HepG2 (cell line): ENCODE data around the gene GMPPA. TPM values are rescaled to one million over a fixed set of nuclear protein-coding genes. Genes with fewer than 3 reads are reported as not detected.

Experiments
- ATAC-seq: fragments of 200-7000 bp; cut with Tn5 transposase; 3 replicates; pipeline ENCODE4 v1.9.1; 2020; ENCODE audit warnings: mild to moderate bottlenecking, moderate library complexity
- BruUV-seq: library from RNA; stranded (reverse); fragments of 400-500 nt; replicated peaks from 2 replicates; lab custom pipeline; 2021; lab: Mats Ljungman, UMichigan
- CTCF ChIA-PET: fragments of 300-600 bp; formaldehyde crosslinking; extraction: SDS; loops from one replicate; lab custom pipeline; 2021; ENCODE audit warnings: low total read pairs, inconsistent platforms, low intra/inter-chr PET ratio; lab: Yijun Ruan, JAX
- POLR2A ChIA-PET: fragments of 350-600 bp; sonication (Branson Sonifier 250); formaldehyde crosslinking; loops from one replicate; lab custom pipeline; 2020; ENCODE audit warnings: antibody characterized with exemption, inconsistent platforms; lab: Yijun Ruan, JAX
- DNase-seq: peaks from one replicate; pipeline ENCODE4 v3.0.0-alpha.2; 2015; ENCODE audit warnings: low spot score
- FAIRE-seq: peaks from 3 replicates; lab custom pipeline; 2011; peaks lifted over from hg19 to GRCh38; lab: Jason Lieb, UNC
- H2AFZ ChIP-seq: one replicate; pipeline ENCODE4 v1.6.1; 2011; ENCODE audit warnings: low read length, inconsistent platforms
- H3K27ac ChIP-seq: fragments of 300-600 bp; 3 replicates; pipeline ENCODE4 v1.8.0; 2011; ENCODE audit warnings: mixed run types, mild to moderate bottlenecking, mixed read lengths, low read length, inconsistent platforms; ENCODE audit not compliant: insufficient read depth; ENCODE audit errors: extremely low read length
- H3K27me3 ChIP-seq, 2 experiments: fragments of 200-600 bp in 1 of 2; 2 replicates in 1 of 2; 3 replicates in 1 of 2; pipeline versions ENCODE4 v1.6.0 to v1.8.0; 2011; ENCODE audit warnings: low read length in 2 of 2, mild to moderate bottlenecking in 2 of 2, moderate library complexity in 2 of 2, inconsistent platforms in 1 of 2; ENCODE audit not compliant: insufficient read depth in 2 of 2, control insufficient read depth in 1 of 2
- H3K36me3 ChIP-seq, 2 experiments: fragments of 200-600 bp in 1 of 2; replicated peaks in 1 of 2; 2 replicates in 1 of 2; 3 replicates in 1 of 2; pipeline versions ENCODE4 v1.5.1 to v1.8.0; 2011; ENCODE audit warnings: low read length in 2 of 2, inconsistent platforms in 1 of 2; ENCODE audit not compliant: insufficient read depth in 2 of 2, control insufficient read depth in 1 of 2
- H3K4me1 ChIP-seq: 2 replicates; pipeline ENCODE4 v1.5.1; 2012; ENCODE audit warnings: low read length, inconsistent platforms; ENCODE audit not compliant: insufficient read depth
- H3K4me2 ChIP-seq: 2 replicates; pipeline ENCODE4 v1.6.0; 2011; ENCODE audit warnings: low read depth, low read length, inconsistent platforms
- H3K4me3 ChIP-seq, 3 experiments: fragments of 200-600 bp in 1 of 3; sonication (generic), shearing (Covaris generic) in 1 of 3; replicated peaks in 1 of 3; 2 replicates each; pipeline ENCODE4 v1.5.1; 2011 to 2016; ENCODE audit warnings: low read length in 3 of 3, inconsistent platforms in 2 of 3, low read depth in 2 of 3, mild to moderate bottlenecking in 2 of 3, control low read depth in 1 of 3, mixed read lengths in 1 of 3; ENCODE audit not compliant: insufficient read depth in 1 of 3
- H3K79me2 ChIP-seq: one replicate; pipeline ENCODE4 v1.6.1; 2011; ENCODE audit warnings: low read length, inconsistent platforms; ENCODE audit not compliant: insufficient read depth
- H3K9ac ChIP-seq: 2 replicates; pipeline ENCODE4 v1.6.0; 2011; ENCODE audit warnings: mild to moderate bottlenecking, low read depth, low read length, inconsistent platforms; ENCODE audit not compliant: insufficient read depth
- H3K9me3 ChIP-seq: 2 replicates; pipeline ENCODE4 v1.5.1; 2012; ENCODE audit warnings: mild to moderate bottlenecking, low read length
- H4K20me1 ChIP-seq: 2 replicates; pipeline ENCODE4 v1.6.0; 2011; ENCODE audit warnings: inconsistent platforms, mild to moderate bottlenecking, low read length, moderate library complexity; ENCODE audit not compliant: insufficient read depth
- ATF7-NPFF ChIP-seq: sonication (generic); formaldehyde crosslinking; IDR thresholded peaks from 2 replicates; pipeline ENCODE4 v1.8.1; 2023; ENCODE audit warnings: mild to moderate bottlenecking, low read depth, missing genetic modification reagents, moderate library complexity
- KDM2A ChIP-seq: sonication (generic); formaldehyde crosslinking; IDR thresholded peaks from 2 replicates; pipeline ENCODE4 v1.4.0; 2020; ENCODE audit warnings: low read depth, missing genetic modification reagents, borderline replicate concordance
- MBD4 ChIP-seq: IDR thresholded peaks from 2 replicates; pipeline ENCODE4 v1.6.1; 2012; ENCODE audit warnings: low read length, inconsistent platforms, borderline replicate concordance
- MTA1 ChIP-seq: sonication (generic); formaldehyde crosslinking; IDR thresholded peaks from 2 replicates; pipeline ENCODE4 v1.4.0; 2020; ENCODE audit warnings: missing genetic modification reagents, mild to moderate bottlenecking, borderline replicate concordance
- RARG ChIP-seq: sonication (generic); formaldehyde crosslinking; IDR thresholded peaks from 2 replicates; pipeline ENCODE4 v1.4.0; 2020; ENCODE audit warnings: low read depth, mild to moderate bottlenecking, missing genetic modification reagents
- SOX5 ChIP-seq: IDR thresholded peaks from 2 replicates; pipeline ENCODE4 v1.6.1; 2016; ENCODE audit warnings: borderline replicate concordance
- WGBS: methylation state at CpG from one replicate; pipeline ENCODE4 v1.1.6; 2017; ENCODE audit warnings: low lambda C conversion rate; 5-methylcytosine and 5-hydroxymethylcytosine counted together
- in situ Hi-C: cut with HindIII; loops from 2 replicates; pipeline ENCODE4 v1.10.0; 2017; ENCODE audit warnings: low pct_unique_long_range_greater_than_20kb; ENCODE audit not compliant: extremely low pct_ligation_motif_present
- intact Hi-C: fragments of 100-400 bp; cut with micrococcal nuclease; formaldehyde crosslinking; loops from one replicate; pipeline ENCODE4 v1.10.0; 2022; ENCODE audit not compliant: unreplicated experiment
- polyA plus RNA-seq, 8 experiments: library from polyadenylated mRNA; depleted of rRNA in 3 of 8; stranded (reverse) in 7 of 8; unstranded in 1 of 8; fragments of >200 nt; fragmentation: Illumina TruSeq in 4 of 8; extraction: Trizol in 4 of 8; gene quantifications; 2 replicates each; pipeline versions ENCODE4 v1.2.1 to v1.2.3, GENCODE V29; 2011 to 2016; ENCODE audit warnings: low read depth in 4 of 8, missing spikeins in 1 of 8, mixed read lengths in 1 of 8; ENCODE audit not compliant: insufficient read depth in 1 of 8
- total RNA-seq, 5 experiments: library from RNA; depleted of rRNA; stranded (reverse); fragments of >200 nt; fragmentation: Illumina TruSeq; extraction: Trizol; gene quantifications; 2 replicates each; pipeline ENCODE4 v1.2.3, GENCODE V29; 2016; ENCODE audit warnings: low read depth in 1 of 5
- TF ChIP-seq, protein P1 (sequence below): sonication (generic); formaldehyde crosslinking; IDR thresholded peaks from 2 replicates; pipeline ENCODE4 v1.4.0; 2020; ENCODE audit warnings: missing genetic modification reagents, borderline replicate concordance
- TF ChIP-seq, protein P2 (sequence below): sonication (generic); formaldehyde crosslinking; IDR thresholded peaks from 2 replicates; pipeline ENCODE4 v1.8.0; 2022; ENCODE audit warnings: mild to moderate bottlenecking, missing genetic modification reagents, borderline replicate concordance
- TF ChIP-seq, protein P3 (sequence below): sonication (generic); formaldehyde crosslinking; IDR thresholded peaks from 2 replicates; pipeline ENCODE4 v1.9.0; 2021; ENCODE audit warnings: missing genetic modification reagents, borderline replicate concordance
- TF ChIP-seq, protein P4 (sequence below): sonication (generic); formaldehyde crosslinking; IDR thresholded peaks from 2 replicates; pipeline ENCODE4 v1.8.0; 2022; ENCODE audit warnings: mild to moderate bottlenecking, missing genetic modification reagents, moderate library complexity
- TF ChIP-seq, protein P5 (sequence below): sonication (generic); formaldehyde crosslinking; IDR thresholded peaks from 2 replicates; pipeline ENCODE4 v1.8.0; 2023; ENCODE audit warnings: mild to moderate bottlenecking, missing genetic modification reagents

GMPPA gene
- total and polyA plus RNA-seq, 2 of the 13 experiments (the other 11 are each of a cell fraction or from before 2014, with no cell fraction given) = 81.1 to 106 TPM

DNA sequence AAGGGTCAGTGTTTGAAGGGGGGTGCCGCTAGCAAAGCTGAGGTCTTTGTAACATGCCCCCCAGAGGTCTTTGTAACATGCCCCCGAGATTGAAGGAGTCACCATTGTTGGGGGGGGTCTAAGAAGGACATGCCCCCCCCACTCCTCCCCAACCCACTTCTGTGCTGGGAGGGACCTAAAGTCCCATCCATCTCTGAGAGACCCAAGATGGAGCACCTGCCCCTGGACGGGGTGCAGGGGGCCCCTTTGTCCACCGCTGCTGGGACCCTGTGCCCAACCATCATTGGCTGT lies 9.7 kb downstream of the GMPPA start:
- POLR2A ChIA-PET = interaction anchor here (7.7 kb wide), 1 partner anchor 9 kb away, joined by 94 read pairs; the partner anchor contains the start of gene GMPPA
- H3K4me3 ChIP-seq = no peak overlapping the region
- intact Hi-C loops = no loop called here
- peaks cover 5% of the 10 kb centered on the region; the same call in 1 of the 2 replicates for H4K20me1 ChIP-seq
- H2AFZ ChIP-seq = no peak overlapping the region
- FAIRE-seq = no peak
- ATAC-seq = no peak
- H3K4me2 ChIP-seq = no peak overlapping the region
- H3K27ac ChIP-seq = no peak overlapping the region
- no peak for DNase-seq
- CTCF ChIA-PET = no interaction called here
- no peak overlapping the region for H3K9ac ChIP-seq
- WGBS = 94% methylated on average over 4 of the region's 4 CpGs
- H3K4me1 ChIP-seq = peaks cover 25% of the 10 kb centered on the region
- H3K79me2 ChIP-seq = no peaks in the 10 kb centered on the region
- H3K9me3 ChIP-seq = no peaks in the 10 kb centered on the region
- in situ Hi-C loops = no loop called here
- H3K36me3 ChIP-seq = peaks cover 15 to 26% of the 10 kb centered on the region in 2 experiments
- H3K27me3 ChIP-seq = peaks cover 5 to 25% of the 10 kb centered on the region in 2 experiments; a peak in 3 of 5 replicates
- no TSS peak for BruUV-seq
- TF ChIP-seq SOX5 (CRISPR knock-in tag) (no peak), MBD4 (no peak), MTA1 (CRISPR knock-in tag) (no peak), RARG (no peak), KDM2A (no peak), ATF7-NPFF (CRISPR knock-in tag) (no peak)
- TF ChIP-seq, protein P1, sequence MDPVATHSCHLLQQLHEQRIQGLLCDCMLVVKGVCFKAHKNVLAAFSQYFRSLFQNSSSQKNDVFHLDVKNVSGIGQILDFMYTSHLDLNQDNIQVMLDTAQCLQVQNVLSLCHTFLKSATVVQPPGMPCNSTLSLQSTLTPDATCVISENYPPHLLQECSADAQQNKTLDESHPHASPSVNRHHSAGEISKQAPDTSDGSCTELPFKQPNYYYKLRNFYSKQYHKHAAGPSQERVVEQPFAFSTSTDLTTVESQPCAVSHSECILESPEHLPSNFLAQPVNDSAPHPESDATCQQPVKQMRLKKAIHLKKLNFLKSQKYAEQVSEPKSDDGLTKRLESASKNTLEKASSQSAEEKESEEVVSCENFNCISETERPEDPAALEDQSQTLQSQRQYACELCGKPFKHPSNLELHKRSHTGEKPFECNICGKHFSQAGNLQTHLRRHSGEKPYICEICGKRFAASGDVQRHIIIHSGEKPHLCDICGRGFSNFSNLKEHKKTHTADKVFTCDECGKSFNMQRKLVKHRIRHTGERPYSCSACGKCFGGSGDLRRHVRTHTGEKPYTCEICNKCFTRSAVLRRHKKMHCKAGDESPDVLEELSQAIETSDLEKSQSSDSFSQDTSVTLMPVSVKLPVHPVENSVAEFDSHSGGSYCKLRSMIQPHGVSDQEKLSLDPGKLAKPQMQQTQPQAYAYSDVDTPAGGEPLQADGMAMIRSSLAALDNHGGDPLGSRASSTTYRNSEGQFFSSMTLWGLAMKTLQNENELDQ (CRISPR knock-in tag) = no peak
- TF ChIP-seq, protein P2, sequence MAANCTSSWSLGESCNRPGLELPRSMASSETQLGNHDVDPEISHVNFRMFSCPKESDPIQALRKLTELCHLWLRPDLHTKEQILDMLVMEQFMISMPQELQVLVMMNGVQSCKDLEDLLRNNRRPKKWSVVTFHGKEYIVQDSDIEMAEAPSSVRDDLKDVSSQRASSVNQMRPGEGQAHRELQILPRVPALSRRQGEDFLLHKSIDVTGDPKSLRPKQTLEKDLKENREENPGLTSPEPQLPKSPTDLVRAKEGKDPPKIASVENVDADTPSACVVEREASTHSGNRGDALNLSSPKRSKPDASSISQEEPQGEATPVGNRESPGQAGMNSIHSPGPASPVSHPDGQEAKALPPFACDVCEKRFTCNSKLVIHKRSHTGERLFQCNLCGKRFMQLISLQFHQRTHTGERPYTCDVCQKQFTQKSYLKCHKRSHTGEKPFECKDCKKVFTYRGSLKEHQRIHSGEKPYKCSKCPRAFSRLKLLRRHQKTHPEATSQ (CRISPR knock-in tag) = no peak
- TF ChIP-seq, protein P3, sequence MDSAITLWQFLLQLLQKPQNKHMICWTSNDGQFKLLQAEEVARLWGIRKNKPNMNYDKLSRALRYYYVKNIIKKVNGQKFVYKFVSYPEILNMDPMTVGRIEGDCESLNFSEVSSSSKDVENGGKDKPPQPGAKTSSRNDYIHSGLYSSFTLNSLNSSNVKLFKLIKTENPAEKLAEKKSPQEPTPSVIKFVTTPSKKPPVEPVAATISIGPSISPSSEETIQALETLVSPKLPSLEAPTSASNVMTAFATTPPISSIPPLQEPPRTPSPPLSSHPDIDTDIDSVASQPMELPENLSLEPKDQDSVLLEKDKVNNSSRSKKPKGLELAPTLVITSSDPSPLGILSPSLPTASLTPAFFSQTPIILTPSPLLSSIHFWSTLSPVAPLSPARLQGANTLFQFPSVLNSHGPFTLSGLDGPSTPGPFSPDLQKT (CRISPR knock-in tag) = no peak
- TF ChIP-seq, protein P4, sequence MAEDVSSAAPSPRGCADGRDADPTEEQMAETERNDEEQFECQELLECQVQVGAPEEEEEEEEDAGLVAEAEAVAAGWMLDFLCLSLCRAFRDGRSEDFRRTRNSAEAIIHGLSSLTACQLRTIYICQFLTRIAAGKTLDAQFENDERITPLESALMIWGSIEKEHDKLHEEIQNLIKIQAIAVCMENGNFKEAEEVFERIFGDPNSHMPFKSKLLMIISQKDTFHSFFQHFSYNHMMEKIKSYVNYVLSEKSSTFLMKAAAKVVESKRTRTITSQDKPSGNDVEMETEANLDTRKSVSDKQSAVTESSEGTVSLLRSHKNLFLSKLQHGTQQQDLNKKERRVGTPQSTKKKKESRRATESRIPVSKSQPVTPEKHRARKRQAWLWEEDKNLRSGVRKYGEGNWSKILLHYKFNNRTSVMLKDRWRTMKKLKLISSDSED (CRISPR knock-in tag) = no peak
- TF ChIP-seq, protein P5, sequence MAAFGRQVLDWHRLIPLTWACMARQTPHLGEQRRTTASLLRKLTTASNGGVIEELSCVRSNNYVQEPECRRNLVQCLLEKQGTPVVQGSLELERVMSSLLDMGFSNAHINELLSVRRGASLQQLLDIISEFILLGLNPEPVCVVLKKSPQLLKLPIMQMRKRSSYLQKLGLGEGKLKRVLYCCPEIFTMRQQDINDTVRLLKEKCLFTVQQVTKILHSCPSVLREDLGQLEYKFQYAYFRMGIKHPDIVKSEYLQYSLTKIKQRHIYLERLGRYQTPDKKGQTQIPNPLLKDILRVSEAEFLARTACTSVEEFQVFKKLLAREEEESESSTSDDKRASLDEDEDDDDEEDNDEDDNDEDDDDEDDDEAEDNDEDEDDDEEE (CRISPR knock-in tag) = no peak
